ENCODE data around the gene NCR1. TPM values are rescaled to one million over a fixed set of nuclear protein-coding genes. Genes with fewer than 3 reads are reported as not detected.
A peak's percentile ranks its signal among the peaks of the same experiment; 100 is the strongest.
"Not testable (repeated sequence)": the region's sequence is repeated elsewhere in the genome, so short reads cannot be mapped to it uniquely, and the experiment has no call there.

NCR1 gene
- total RNA-seq, 1 donor from 2014 or later, result not detected

DNA sequence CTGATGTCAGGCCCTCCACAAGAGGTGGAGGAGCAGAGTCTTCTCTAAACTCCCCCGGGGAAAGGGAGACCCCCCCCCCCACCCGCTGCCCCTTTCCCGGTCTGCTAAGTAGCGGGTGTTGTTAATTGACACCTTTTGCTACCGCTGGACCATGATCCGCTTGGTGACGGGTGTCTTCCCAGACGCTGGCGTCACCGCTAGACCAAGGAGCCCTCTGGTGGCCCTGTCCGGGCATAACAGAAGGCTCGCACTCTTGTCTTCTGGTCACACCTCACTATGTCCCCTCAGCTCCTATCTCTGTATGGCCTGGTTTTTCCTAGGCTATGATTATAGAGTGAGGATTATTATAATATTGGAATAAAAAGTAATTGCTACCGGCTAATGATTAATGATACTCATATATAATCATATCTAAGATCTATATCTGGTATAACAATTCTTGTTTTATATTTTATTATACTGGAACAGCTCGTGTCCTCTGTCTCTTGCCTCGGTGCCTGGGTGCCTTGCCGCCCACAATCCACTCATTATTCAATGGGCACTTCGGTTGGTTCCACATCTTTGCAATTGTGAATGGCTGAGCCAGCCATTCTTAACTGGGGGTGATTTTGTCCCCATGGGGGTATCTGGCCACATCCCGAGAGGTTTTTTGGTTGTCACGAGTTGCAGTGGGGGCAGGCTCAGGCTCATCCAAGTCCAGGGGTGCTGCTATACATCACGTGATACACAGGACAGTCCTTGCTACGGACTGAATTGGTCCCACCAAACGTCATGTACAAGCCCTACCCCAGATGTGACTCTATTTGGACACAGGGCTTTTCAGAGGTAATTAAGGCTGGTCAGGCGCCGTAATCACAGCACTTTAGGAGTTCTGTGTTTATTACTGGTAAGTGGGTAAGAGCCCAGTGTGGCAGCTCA, 14.0 kb downstream of the NCR1 start:
- H3K4me1 Mint-ChIP-seq (ENCODE audit: unreplicated experiment); H3K27me3 Mint-ChIP-seq; H3K27ac Mint-ChIP-seq; H3K9me3 Mint-ChIP-seq; H3K36me3 Mint-ChIP-seq; H3K4me3 Mint-ChIP-seq; DNase-seq (ENCODE audit: extremely low spot score, unreplicated experiment): not testable (repeated sequence)
- TF ChIP-seq, protein P1, sequence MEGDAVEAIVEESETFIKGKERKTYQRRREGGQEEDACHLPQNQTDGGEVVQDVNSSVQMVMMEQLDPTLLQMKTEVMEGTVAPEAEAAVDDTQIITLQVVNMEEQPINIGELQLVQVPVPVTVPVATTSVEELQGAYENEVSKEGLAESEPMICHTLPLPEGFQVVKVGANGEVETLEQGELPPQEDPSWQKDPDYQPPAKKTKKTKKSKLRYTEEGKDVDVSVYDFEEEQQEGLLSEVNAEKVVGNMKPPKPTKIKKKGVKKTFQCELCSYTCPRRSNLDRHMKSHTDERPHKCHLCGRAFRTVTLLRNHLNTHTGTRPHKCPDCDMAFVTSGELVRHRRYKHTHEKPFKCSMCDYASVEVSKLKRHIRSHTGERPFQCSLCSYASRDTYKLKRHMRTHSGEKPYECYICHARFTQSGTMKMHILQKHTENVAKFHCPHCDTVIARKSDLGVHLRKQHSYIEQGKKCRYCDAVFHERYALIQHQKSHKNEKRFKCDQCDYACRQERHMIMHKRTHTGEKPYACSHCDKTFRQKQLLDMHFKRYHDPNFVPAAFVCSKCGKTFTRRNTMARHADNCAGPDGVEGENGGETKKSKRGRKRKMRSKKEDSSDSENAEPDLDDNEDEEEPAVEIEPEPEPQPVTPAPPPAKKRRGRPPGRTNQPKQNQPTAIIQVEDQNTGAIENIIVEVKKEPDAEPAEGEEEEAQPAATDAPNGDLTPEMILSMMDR (conservative IDR thresholded peaks at IDR 0.05), result peak; percentile 64

DNA sequence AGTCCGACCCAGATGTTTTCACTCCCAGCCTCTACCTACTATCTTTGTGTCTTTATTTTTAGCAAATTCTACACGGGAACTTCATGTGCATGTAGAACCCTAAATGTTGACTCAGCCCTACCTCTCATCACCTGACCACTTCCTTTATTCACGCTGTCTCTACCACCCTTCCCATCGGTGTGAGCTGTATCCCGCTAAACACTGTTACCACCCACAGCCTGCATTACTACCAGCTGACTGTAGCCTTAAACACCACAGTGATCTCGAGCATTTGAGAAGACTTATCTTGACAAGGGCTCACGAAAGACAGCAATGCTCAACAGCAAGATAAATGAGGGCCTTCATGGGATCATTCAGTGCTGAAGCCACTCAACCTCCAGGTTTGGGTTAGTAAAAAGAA, 15.1 kb downstream of the NCR1 start:
- H3K9me3 Mint-ChIP-seq, result peaks cover 4% of the 10 kb centered on the region
- no peaks in the 10 kb centered on the region for H3K36me3 Mint-ChIP-seq
- TF ChIP-seq, protein P1 (conservative IDR thresholded peaks at IDR 0.05), result no peak
- H3K4me3 Mint-ChIP-seq, result no peak overlapping the region
- H3K27ac Mint-ChIP-seq, result no peak overlapping the region
- no peaks in the 10 kb centered on the region for H3K4me1 Mint-ChIP-seq (ENCODE audit: unreplicated experiment)
- H3K27me3 Mint-ChIP-seq, result no peaks in the 10 kb centered on the region
- no peak for DNase-seq (ENCODE audit: extremely low spot score, unreplicated experiment)

DNA sequence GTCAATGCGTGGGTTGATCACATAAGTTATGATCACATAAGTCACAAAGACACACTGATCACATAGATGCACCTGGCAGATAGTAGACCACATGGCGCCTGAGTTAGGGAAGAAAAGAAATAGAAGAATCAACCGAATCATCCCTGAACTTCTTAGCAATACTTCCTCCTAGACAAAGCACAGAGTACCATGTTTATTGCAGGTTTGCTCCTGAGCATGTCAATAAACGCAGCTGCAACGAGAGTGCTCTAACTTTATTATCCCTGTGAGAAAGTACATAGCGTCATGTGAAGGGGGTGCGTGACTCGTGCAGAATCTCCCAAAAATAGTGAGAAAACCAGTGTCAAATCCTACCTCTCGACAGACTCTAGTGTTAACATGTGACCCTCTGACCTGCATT, 17.3 kb downstream of the NCR1 start:
- TF ChIP-seq, protein P1 (conservative IDR thresholded peaks at IDR 0.05), result no peak
- no peak overlapping the region for H3K4me3 Mint-ChIP-seq

GRCh38 chr19:54928299-54928698, 22.4 kb downstream of the NCR1 start:
- H3K9me3 Mint-ChIP-seq, result peaks cover 16% of the 10 kb centered on the region
- TF ChIP-seq, protein P1 (conservative IDR thresholded peaks at IDR 0.05), result no peak
- no peak overlapping the region for H3K27ac Mint-ChIP-seq

More for the DNA sequence above, 17.3 kb downstream of the NCR1 start:
- no peak overlapping the region for H3K27ac Mint-ChIP-seq
- no peak for DNase-seq (ENCODE audit: extremely low spot score, unreplicated experiment)
- no peaks in the 10 kb centered on the region for H3K4me1 Mint-ChIP-seq (ENCODE audit: unreplicated experiment)
- no peaks in the 10 kb centered on the region for H3K27me3 Mint-ChIP-seq
- peaks cover 7% of the 10 kb centered on the region for H3K9me3 Mint-ChIP-seq
- H3K36me3 Mint-ChIP-seq, result no peaks in the 10 kb centered on the region

DNA sequence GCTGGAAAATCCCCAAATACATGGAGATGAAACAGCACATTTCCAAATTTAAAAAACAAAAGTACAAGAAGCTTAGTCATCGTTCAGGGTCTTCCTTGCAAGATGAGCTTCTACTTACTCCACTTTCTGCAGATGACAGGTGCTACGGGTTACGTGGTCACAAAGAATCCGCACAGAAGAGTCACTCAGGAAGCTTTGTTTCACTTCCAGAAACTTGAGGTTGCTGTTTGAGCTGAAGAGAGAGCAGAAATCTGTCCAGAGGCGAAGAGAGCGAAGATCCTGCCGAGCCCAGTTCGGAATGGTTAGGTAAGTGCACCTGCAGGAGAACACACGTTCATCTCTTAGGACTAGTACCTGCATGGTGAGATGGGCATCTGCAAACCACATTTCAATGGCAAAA, 32.0 kb downstream of the NCR1 start:
- H3K9me3 Mint-ChIP-seq, result no peaks in the 10 kb centered on the region
- TF ChIP-seq, protein P1 (conservative IDR thresholded peaks at IDR 0.05), result no peak
- no peak for DNase-seq (ENCODE audit: extremely low spot score, unreplicated experiment)
- H3K36me3 Mint-ChIP-seq, result no peaks in the 10 kb centered on the region
- H3K27ac Mint-ChIP-seq, result no peak overlapping the region
- no peaks in the 10 kb centered on the region for H3K4me1 Mint-ChIP-seq (ENCODE audit: unreplicated experiment)
- H3K27me3 Mint-ChIP-seq, result no peaks in the 10 kb centered on the region
- no peak overlapping the region for H3K4me3 Mint-ChIP-seq

More at GRCh38 chr19:54928299-54928698, 22.4 kb downstream of the NCR1 start:
- no peaks in the 10 kb centered on the region for H3K36me3 Mint-ChIP-seq
- H3K27me3 Mint-ChIP-seq, result no peaks in the 10 kb centered on the region
- no peak overlapping the region for H3K4me3 Mint-ChIP-seq
- no peak for DNase-seq (ENCODE audit: extremely low spot score, unreplicated experiment)
- no peaks in the 10 kb centered on the region for H3K4me1 Mint-ChIP-seq (ENCODE audit: unreplicated experiment)

Measured in type B pancreatic cell (in vitro differentiated cells).